PC-3 (cell line): ENCODE data around the gene LMOD1.
A peak's percentile ranks its signal among the peaks of the same experiment; 100 is the strongest.

Source experiments
- CTCF ChIP-seq: fragments of 300-600 bp; sonication (generic); conservative IDR thresholded peaks from 2 replicates; pipeline ENCODE4 v1.5.1; 2017; ENCODE audit warnings: antibody characterized with exemption, low read depth, mild to moderate bottlenecking, low read length
- EZH2 ChIP-seq: fragments of 300-600 bp; sonication (generic); IDR thresholded peaks from one replicate; pipeline ENCODE4 v1.6.1; 2017; ENCODE audit warnings: antibody characterized with exemption, mild to moderate bottlenecking, low read length; ENCODE audit not compliant: unreplicated experiment
- EZH2phosphoT487 ChIP-seq: fragments of 300-600 bp; sonication (generic); IDR thresholded peaks from 2 replicates; pipeline ENCODE4 v1.6.1; 2018; ENCODE audit warnings: mild to moderate bottlenecking, antibody characterized with exemption, low read length, borderline replicate concordance

GRCh38 chr1:201882665-201883132 is 63.6 kb downstream of the LMOD1 start:
- TF ChIP-seq CTCF = peak; percentile 23; the same call in 1 of the 2 replicates
- TF ChIP-seq EZH2 = no peak
- no peak for TF ChIP-seq EZH2phosphoT487
